WTC11 (cell line): Measurements from ENCODE around the gene SPAG5. TPM values are rescaled to one million over a fixed set of nuclear protein-coding genes. Genes with fewer than 3 reads are reported as not detected.

ENCODE experiments used
- ATAC-seq: fragments of 200-7000 bp; cut with Tn5 transposase; 2 replicates; pipeline ENCODE4 v1.10.0; 2021; ENCODE audit warnings: mild to moderate bottlenecking, moderate library complexity
- CTCF ChIA-PET: fragments of 300-600 bp; sonication (Branson Sonifier 250); formaldehyde crosslinking; loops from one replicate; lab custom pipeline; 2021; ENCODE audit warnings: antibody characterized with exemption; lab: Charles Lee
- POLR2A ChIA-PET: fragments of 350-600 bp; sonication (Branson Sonifier 250); formaldehyde crosslinking; loops from one replicate; lab custom pipeline; 2021; ENCODE audit warnings: antibody characterized with exemption; lab: Charles Lee
- DNase-seq: peaks from one replicate; pipeline ENCODE4 v3.0.0; 2021; ENCODE audit warnings: low spot score
- H3K27ac Mint-ChIP-seq: 2 replicates; pipeline ENCODE4 v1.8.0; 2021; ENCODE audit warnings: mixed read lengths
- H3K27me3 Mint-ChIP-seq: 2 replicates; pipeline ENCODE4 v1.8.0; 2021; ENCODE audit warnings: low read depth, mild to moderate bottlenecking, moderate library complexity, mixed read lengths
- H3K36me3 Mint-ChIP-seq: 2 replicates; pipeline ENCODE4 v1.8.0; 2021; ENCODE audit warnings: mixed read lengths
- H3K4me1 Mint-ChIP-seq: 2 replicates; pipeline ENCODE4 v1.8.0; 2022; ENCODE audit warnings: mixed read lengths
- H3K4me3 Mint-ChIP-seq: 2 replicates; pipeline ENCODE4 v1.8.0; 2021; ENCODE audit warnings: mild to moderate bottlenecking, moderate library complexity, mixed read lengths
- H3K9me3 Mint-ChIP-seq: 2 replicates; pipeline ENCODE4 v1.8.0; 2021; ENCODE audit warnings: mixed read lengths
- ELF4 ChIP-seq: sonication (generic); formaldehyde crosslinking; IDR thresholded peaks from 2 replicates; pipeline ENCODE4 v1.8.1; 2022; ENCODE audit warnings: low read depth, mild to moderate bottlenecking, moderate library complexity, missing genetic modification reagents
- GRHL2 ChIP-seq: fragments of 250-450 bp; sonication (Bioruptor Pico); IDR thresholded peaks from 2 replicates; pipeline ENCODE4 v1.8.0; 2022; ENCODE audit warnings: mild to moderate bottlenecking, moderate library complexity; ENCODE audit not compliant: insufficient replicate concordance, severe bottlenecking
- RORB ChIP-seq: fragments of 250-450 bp; sonication (Bioruptor Pico); IDR thresholded peaks from 2 replicates; pipeline ENCODE4 v1.9.0; 2021; ENCODE audit warnings: mild to moderate bottlenecking
- SMAD3 ChIP-seq: sonication (generic); formaldehyde crosslinking; IDR thresholded peaks from 2 replicates; pipeline ENCODE4 v1.8.0; 2022; ENCODE audit warnings: missing genetic modification reagents, mild to moderate bottlenecking, borderline replicate concordance
- ZNF138 ChIP-seq: sonication (generic); formaldehyde crosslinking; conservative IDR thresholded peaks from 2 replicates; pipeline ENCODE4 v1.8.1; 2022; ENCODE audit warnings: mild to moderate bottlenecking, moderate library complexity, missing genetic modification reagents
- total RNA-seq: library from RNA; stranded (reverse); gene quantifications from 3 replicates; pipeline ENCODE4 v1.2.3, GENCODE V29; 2021
- TF ChIP-seq, protein P1 (sequence below): sonication (generic); formaldehyde crosslinking; IDR thresholded peaks from 2 replicates; pipeline ENCODE4 v1.8.0; 2023; ENCODE audit warnings: missing genetic modification reagents
- TF ChIP-seq, protein P2 (sequence below): fragments of 250-450 bp; sonication (Bioruptor Pico); IDR thresholded peaks from 2 replicates; pipeline ENCODE4 v1.9.0; 2021; ENCODE audit warnings: mild to moderate bottlenecking, borderline replicate concordance
- TF ChIP-seq, protein P3 (sequence below): sonication (generic); formaldehyde crosslinking; conservative IDR thresholded peaks from 2 replicates; pipeline ENCODE4 v1.8.1; 2022; ENCODE audit warnings: mild to moderate bottlenecking, missing genetic modification reagents
- TF ChIP-seq, protein P4 (sequence below): sonication (generic); formaldehyde crosslinking; IDR thresholded peaks from 2 replicates; pipeline ENCODE4 v1.8.0; 2023; ENCODE audit warnings: missing genetic modification reagents, mild to moderate bottlenecking, borderline replicate concordance
- TF ChIP-seq, protein P5 (sequence below): fragments of 250-450 bp; sonication (Bioruptor Pico); IDR thresholded peaks from 2 replicates; pipeline ENCODE4 v1.9.0; 2021; ENCODE audit warnings: mild to moderate bottlenecking
- TF ChIP-seq, protein P6 (sequence below): sonication (generic); formaldehyde crosslinking; IDR thresholded peaks from 2 replicates; pipeline ENCODE4 v1.8.1; 2023; ENCODE audit warnings: mild to moderate bottlenecking, missing genetic modification reagents, moderate library complexity

Gene SPAG5
- total RNA-seq, 1 experiment from 2014 or later, result 146 TPM

DNA sequence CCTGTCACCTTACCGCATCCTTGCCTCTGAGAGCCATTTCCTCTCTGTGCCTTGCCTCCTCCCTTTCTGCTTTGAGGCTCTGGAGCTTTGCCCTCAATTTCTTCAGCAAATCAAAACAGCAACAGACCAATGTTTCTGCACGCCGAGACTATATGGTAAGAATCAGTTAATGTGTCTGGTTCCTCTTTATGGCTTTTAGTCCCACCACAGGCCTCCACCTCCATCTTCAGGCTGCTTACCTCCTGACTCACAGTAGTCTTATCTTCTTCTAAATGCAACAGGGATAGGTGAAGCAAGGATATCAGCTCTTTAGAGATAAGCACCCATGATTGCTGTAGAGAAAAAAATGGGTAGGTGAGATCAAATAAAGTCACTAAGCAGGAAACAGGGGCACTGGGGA, 13.0 kb downstream of the SPAG5 start:
- CTCF ChIA-PET, result no interaction called here
- H3K27ac Mint-ChIP-seq, result no peak overlapping the region
- no peak for DNase-seq
- no peaks in the 10 kb centered on the region for H3K27me3 Mint-ChIP-seq
- TF ChIP-seq, protein P1, sequence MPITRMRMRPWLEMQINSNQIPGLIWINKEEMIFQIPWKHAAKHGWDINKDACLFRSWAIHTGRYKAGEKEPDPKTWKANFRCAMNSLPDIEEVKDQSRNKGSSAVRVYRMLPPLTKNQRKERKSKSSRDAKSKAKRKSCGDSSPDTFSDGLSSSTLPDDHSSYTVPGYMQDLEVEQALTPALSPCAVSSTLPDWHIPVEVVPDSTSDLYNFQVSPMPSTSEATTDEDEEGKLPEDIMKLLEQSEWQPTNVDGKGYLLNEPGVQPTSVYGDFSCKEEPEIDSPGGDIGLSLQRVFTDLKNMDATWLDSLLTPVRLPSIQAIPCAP (CRISPR knock-in tag), result no peak
- TF ChIP-seq, protein P2, sequence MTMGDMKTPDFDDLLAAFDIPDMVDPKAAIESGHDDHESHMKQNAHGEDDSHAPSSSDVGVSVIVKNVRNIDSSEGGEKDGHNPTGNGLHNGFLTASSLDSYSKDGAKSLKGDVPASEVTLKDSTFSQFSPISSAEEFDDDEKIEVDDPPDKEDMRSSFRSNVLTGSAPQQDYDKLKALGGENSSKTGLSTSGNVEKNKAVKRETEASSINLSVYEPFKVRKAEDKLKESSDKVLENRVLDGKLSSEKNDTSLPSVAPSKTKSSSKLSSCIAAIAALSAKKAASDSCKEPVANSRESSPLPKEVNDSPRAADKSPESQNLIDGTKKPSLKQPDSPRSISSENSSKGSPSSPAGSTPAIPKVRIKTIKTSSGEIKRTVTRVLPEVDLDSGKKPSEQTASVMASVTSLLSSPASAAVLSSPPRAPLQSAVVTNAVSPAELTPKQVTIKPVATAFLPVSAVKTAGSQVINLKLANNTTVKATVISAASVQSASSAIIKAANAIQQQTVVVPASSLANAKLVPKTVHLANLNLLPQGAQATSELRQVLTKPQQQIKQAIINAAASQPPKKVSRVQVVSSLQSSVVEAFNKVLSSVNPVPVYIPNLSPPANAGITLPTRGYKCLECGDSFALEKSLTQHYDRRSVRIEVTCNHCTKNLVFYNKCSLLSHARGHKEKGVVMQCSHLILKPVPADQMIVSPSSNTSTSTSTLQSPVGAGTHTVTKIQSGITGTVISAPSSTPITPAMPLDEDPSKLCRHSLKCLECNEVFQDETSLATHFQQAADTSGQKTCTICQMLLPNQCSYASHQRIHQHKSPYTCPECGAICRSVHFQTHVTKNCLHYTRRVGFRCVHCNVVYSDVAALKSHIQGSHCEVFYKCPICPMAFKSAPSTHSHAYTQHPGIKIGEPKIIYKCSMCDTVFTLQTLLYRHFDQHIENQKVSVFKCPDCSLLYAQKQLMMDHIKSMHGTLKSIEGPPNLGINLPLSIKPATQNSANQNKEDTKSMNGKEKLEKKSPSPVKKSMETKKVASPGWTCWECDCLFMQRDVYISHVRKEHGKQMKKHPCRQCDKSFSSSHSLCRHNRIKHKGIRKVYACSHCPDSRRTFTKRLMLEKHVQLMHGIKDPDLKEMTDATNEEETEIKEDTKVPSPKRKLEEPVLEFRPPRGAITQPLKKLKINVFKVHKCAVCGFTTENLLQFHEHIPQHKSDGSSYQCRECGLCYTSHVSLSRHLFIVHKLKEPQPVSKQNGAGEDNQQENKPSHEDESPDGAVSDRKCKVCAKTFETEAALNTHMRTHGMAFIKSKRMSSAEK (CRISPR knock-in tag), result no peak
- TF ChIP-seq, all 79 proteins: peak for 0
- H3K4me1 Mint-ChIP-seq, result no peaks in the 10 kb centered on the region
- no peak overlapping the region for H3K4me3 Mint-ChIP-seq
- ATAC-seq, result no peak
- H3K36me3 Mint-ChIP-seq, result peaks cover 20% of the 10 kb centered on the region
- POLR2A ChIA-PET, result no interaction called here
- H3K9me3 Mint-ChIP-seq, result no peaks in the 10 kb centered on the region

DNA sequence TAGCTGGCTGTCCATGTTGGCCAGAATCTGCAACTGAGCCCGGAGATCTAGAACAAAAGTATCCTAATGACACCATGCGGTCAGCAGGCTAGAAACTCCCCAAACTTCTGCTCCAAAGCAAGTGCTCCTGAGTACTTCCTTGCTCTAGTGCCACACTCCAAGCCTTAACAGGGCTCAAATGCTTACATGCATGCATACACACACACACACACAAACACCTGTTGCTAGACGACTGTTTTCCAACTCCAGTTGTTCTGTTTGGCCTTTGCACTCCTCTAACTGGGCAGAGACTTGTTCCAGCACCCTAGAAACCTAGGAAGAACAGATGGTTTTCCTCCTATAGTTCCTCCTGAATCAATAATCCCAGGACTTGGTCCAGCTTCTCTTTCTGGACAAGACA, 14.4 kb downstream of the SPAG5 start:
- POLR2A ChIA-PET, result no interaction called here
- Mint-ChIP-seq H3K4me3 (no peak overlapping the region), H3K27me3 (no peaks in the 10 kb centered on the region), H3K27ac (no peak overlapping the region), H3K36me3 (peaks cover 28% of the 10 kb centered on the region), H3K9me3 (no peaks in the 10 kb centered on the region), H3K4me1 (no peaks in the 10 kb centered on the region)
- TF ChIP-seq RORB (CRISPR knock-in tag), result no peak
- no peak for TF ChIP-seq ELF4
- no peak for TF ChIP-seq GRHL2
- TF ChIP-seq SMAD3 (CRISPR knock-in tag), result no peak
- TF ChIP-seq, protein P3, sequence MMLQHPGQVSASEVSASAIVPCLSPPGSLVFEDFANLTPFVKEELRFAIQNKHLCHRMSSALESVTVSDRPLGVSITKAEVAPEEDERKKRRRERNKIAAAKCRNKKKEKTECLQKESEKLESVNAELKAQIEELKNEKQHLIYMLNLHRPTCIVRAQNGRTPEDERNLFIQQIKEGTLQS, result no peak
- DNase-seq (no peak), ATAC-seq (no peak)
- CTCF ChIA-PET, result no interaction called here

DNA sequence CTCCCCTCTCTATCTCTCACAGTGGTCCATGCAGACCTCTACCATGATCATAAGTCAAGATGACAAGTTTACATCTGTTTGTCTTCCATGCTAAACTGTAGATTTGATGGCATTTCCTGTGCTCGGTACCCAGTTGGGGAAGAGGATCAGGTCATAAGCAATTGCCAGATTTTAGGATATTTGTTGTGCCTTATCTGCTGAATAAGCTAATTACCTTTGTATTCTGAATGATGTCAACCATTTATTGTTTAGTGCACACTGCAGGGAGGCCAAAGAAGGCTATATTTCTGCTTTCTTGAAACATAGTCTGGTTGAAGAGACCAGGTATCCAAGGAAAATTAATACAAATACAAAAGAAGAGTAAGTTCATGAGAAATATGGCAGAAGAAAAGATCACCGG, 16.3 kb downstream of the SPAG5 start:
- Mint-ChIP-seq H3K4me1 (0 out of 2 replicates have a peak, but pooled peaks cover 1% of the 10 kb centered on the region), H3K27me3 (no peaks in the 10 kb centered on the region), H3K9me3 (no peaks in the 10 kb centered on the region), H3K36me3 (peaks cover 29% of the 10 kb centered on the region), H3K4me3 (no peak overlapping the region), H3K27ac (no peak overlapping the region)
- no peak for ATAC-seq
- no peak for DNase-seq
- CTCF ChIA-PET, result no interaction called here
- TF ChIP-seq, protein P4, sequence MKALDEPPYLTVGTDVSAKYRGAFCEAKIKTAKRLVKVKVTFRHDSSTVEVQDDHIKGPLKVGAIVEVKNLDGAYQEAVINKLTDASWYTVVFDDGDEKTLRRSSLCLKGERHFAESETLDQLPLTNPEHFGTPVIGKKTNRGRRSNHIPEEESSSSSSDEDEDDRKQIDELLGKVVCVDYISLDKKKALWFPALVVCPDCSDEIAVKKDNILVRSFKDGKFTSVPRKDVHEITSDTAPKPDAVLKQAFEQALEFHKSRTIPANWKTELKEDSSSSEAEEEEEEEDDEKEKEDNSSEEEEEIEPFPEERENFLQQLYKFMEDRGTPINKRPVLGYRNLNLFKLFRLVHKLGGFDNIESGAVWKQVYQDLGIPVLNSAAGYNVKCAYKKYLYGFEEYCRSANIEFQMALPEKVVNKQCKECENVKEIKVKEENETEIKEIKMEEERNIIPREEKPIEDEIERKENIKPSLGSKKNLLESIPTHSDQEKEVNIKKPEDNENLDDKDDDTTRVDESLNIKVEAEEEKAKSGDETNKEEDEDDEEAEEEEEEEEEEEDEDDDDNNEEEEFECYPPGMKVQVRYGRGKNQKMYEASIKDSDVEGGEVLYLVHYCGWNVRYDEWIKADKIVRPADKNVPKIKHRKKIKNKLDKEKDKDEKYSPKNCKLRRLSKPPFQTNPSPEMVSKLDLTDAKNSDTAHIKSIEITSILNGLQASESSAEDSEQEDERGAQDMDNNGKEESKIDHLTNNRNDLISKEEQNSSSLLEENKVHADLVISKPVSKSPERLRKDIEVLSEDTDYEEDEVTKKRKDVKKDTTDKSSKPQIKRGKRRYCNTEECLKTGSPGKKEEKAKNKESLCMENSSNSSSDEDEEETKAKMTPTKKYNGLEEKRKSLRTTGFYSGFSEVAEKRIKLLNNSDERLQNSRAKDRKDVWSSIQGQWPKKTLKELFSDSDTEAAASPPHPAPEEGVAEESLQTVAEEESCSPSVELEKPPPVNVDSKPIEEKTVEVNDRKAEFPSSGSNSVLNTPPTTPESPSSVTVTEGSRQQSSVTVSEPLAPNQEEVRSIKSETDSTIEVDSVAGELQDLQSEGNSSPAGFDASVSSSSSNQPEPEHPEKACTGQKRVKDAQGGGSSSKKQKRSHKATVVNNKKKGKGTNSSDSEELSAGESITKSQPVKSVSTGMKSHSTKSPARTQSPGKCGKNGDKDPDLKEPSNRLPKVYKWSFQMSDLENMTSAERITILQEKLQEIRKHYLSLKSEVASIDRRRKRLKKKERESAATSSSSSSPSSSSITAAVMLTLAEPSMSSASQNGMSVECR, result no peak
- TF ChIP-seq, protein P5, sequence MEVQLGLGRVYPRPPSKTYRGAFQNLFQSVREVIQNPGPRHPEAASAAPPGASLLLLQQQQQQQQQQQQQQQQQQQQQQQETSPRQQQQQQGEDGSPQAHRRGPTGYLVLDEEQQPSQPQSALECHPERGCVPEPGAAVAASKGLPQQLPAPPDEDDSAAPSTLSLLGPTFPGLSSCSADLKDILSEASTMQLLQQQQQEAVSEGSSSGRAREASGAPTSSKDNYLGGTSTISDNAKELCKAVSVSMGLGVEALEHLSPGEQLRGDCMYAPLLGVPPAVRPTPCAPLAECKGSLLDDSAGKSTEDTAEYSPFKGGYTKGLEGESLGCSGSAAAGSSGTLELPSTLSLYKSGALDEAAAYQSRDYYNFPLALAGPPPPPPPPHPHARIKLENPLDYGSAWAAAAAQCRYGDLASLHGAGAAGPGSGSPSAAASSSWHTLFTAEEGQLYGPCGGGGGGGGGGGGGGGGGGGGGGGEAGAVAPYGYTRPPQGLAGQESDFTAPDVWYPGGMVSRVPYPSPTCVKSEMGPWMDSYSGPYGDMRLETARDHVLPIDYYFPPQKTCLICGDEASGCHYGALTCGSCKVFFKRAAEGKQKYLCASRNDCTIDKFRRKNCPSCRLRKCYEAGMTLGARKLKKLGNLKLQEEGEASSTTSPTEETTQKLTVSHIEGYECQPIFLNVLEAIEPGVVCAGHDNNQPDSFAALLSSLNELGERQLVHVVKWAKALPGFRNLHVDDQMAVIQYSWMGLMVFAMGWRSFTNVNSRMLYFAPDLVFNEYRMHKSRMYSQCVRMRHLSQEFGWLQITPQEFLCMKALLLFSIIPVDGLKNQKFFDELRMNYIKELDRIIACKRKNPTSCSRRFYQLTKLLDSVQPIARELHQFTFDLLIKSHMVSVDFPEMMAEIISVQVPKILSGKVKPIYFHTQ (CRISPR knock-in tag), result no peak
- TF ChIP-seq, protein P6, sequence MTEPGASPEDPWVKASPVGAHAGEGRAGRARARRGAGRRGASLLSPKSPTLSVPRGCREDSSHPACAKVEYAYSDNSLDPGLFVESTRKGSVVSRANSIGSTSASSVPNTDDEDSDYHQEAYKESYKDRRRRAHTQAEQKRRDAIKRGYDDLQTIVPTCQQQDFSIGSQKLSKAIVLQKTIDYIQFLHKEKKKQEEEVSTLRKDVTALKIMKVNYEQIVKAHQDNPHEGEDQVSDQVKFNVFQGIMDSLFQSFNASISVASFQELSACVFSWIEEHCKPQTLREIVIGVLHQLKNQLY (CRISPR knock-in tag), result no peak
- TF ChIP-seq ZNF138 (CRISPR knock-in tag), result no peak
- POLR2A ChIA-PET, result no interaction called here
